Measurements from ENCODE around the gene TMX2. TPM values are rescaled to one million over a fixed set of nuclear protein-coding genes. Genes with fewer than 3 reads are reported as not detected.

TMX2 gene
- total and polyA plus RNA-seq, 3 donors from 2014 or later = 73.3 to 88.6 (median 85.9) TPM

- Histone ChIP-seq H3K27ac (peak within 1 kb of the TSS; percentile 89 to 91), H3K27me3 (no peaks in the 10 kb centered on the region), H3K9me3 (no peaks in the 10 kb centered on the region), H3K4me3 (peak within 1 kb of the TSS; percentile 73 to 87), H3K36me3 (ENCODE audit: low read depth, missing control alignments) (no peaks in the 10 kb centered on the region), H3K4me1 (peaks cover 11% of the 10 kb centered on the region)
- TF ChIP-seq CTCF (IDR thresholded peaks at IDR 0.05) = no peak
- TF ChIP-seq POLR2A (IDR thresholded peaks at IDR 0.05) = no peak
- 1 to 4% methylated on average over 41 to 75 of the region's 75 CpGs for WGBS, 2 donors
- DNase-seq = peak; percentile 97
- intact Hi-C loops (cut with DNase I; ENCODE audit: low total_unique reads) = loop anchor here (10.0 kb wide), 1 partner anchor 63 kb away; no protein-coding TSS in a partner anchor
Observed at GRCh38 chr11:57741132-57742086, 29.0 kb downstream of the TMX2 start, which contains the start of gene SELENOH. Gene SELENOH, plus strand, starts transcription at chr11:57741491. Its CDS starts 105 bp downstream, at chr11:57741596.

- no peak for TF ChIP-seq CTCF (IDR thresholded peaks at IDR 0.05)
- no peak for TF ChIP-seq POLR2A (IDR thresholded peaks at IDR 0.05)
- Histone ChIP-seq H3K4me1 (peaks cover 11% of the 10 kb centered on the region), H3K36me3 (ENCODE audit: low read depth, missing control alignments) (no peaks in the 10 kb centered on the region), H3K9me3 (no peaks in the 10 kb centered on the region), H3K27ac (peak overlapping the region; percentile 89 to 91), H3K4me3 (peak overlapping the region; percentile 73 to 87), H3K27me3 (no peaks in the 10 kb centered on the region)
- intact Hi-C loops (cut with DNase I; ENCODE audit: low total_unique reads) = loop anchor here (10.0 kb wide), 1 partner anchor 63 kb away; no protein-coding TSS in a partner anchor
- DNase-seq = no peak
- 0 to 4% methylated on average over 9 to 10 of the region's 10 CpGs for WGBS, 2 donors
Observed at GRCh38 chr11:57742087-57742452, 29.7 kb downstream of the TMX2 start.

- WGBS, 2 donors = 82 to 94% methylated on average over 2 of the region's 2 CpGs
- DNase-seq = no peak
- Histone ChIP-seq H3K27me3 (no peaks in the 10 kb centered on the region), H3K4me3 (no peak overlapping the region), H3K4me1 (peaks cover 11% of the 10 kb centered on the region), H3K36me3 (ENCODE audit: low read depth, missing control alignments) (no peaks in the 10 kb centered on the region), H3K27ac (no peak overlapping the region), H3K9me3 (no peaks in the 10 kb centered on the region)
- intact Hi-C loops (cut with DNase I; ENCODE audit: low total_unique reads) = loop anchor here (10.0 kb wide), 1 partner anchor 60 kb away; no protein-coding TSS in a partner anchor
- TF ChIP-seq POLR2A (IDR thresholded peaks at IDR 0.05) (no peak), CTCF (IDR thresholded peaks at IDR 0.05) (no peak)
Observed at GRCh38 chr11:57744357-57744756, 32.0 kb downstream of the TMX2 start.

- Histone ChIP-seq H3K36me3 (ENCODE audit: low read depth, missing control alignments) (no peaks in the 10 kb centered on the region), H3K9me3 (no peaks in the 10 kb centered on the region), H3K27ac (no peak overlapping the region), H3K4me3 (no peak overlapping the region), H3K4me1 (peaks cover 11% of the 10 kb centered on the region), H3K27me3 (no peaks in the 10 kb centered on the region)
- 82 to 91% methylated on average over 5 of the region's 5 CpGs for WGBS, 2 donors
- intact Hi-C loops (cut with DNase I; ENCODE audit: low total_unique reads) = loop anchor here (10.0 kb wide), 1 partner anchor 60 kb away; no protein-coding TSS in a partner anchor
- DNase-seq = no peak
- TF ChIP-seq CTCF (IDR thresholded peaks at IDR 0.05) = no peak
- no peak for TF ChIP-seq POLR2A (IDR thresholded peaks at IDR 0.05)
Observed at GRCh38 chr11:57745206-57745605, 32.8 kb downstream of the TMX2 start.
